HFFc6 (cell line): Measurements from ENCODE around the gene TMCO1. TPM values are rescaled to one million over a fixed set of nuclear protein-coding genes. Genes with fewer than 3 reads are reported as not detected.
"Not testable (repeated sequence)": the region's sequence is repeated elsewhere in the genome, so short reads cannot be mapped to it uniquely, and the experiment has no call there.

Source experiments
- DNase-seq: peaks from one replicate; pipeline ENCODE4 v3.0.0-alpha.2; 2018
- H3K27ac Mint-ChIP-seq: 2 replicates; pipeline ENCODE4 v1.8.0; 2020; ENCODE audit warnings: mild to moderate bottlenecking, mixed read lengths
- H3K27me3 Mint-ChIP-seq: 2 replicates; pipeline ENCODE4 v1.8.0; 2021; ENCODE audit warnings: mild to moderate bottlenecking, moderate library complexity, mixed read lengths; ENCODE audit not compliant: insufficient read depth
- H3K36me3 Mint-ChIP-seq: 2 replicates; pipeline ENCODE4 v1.8.0; 2021; ENCODE audit warnings: low read depth, mixed read lengths
- H3K4me1 Mint-ChIP-seq: 2 replicates; pipeline ENCODE4 v1.8.0; 2020; ENCODE audit warnings: low read depth, mixed read lengths
- H3K4me3 Mint-ChIP-seq: 2 replicates; pipeline ENCODE4 v1.8.0; 2020; ENCODE audit warnings: mild to moderate bottlenecking, moderate library complexity, mixed read lengths
- H3K9me3 Mint-ChIP-seq: 2 replicates; pipeline ENCODE4 v1.8.0; 2020; ENCODE audit warnings: mild to moderate bottlenecking, mixed read lengths
- total RNA-seq, 6 experiments: library from RNA; stranded (reverse); fragmentation: NEBNext Ultra II Directional; extraction: Animal tissue kit (Norgen Biotek cat#: 25700); gene quantifications; 2 replicates in 1 of 6; 3 replicates in 5 of 6; pipeline ENCODE4 v1.2.3, GENCODE V29; 2021
- TF ChIP-seq, protein P1 (sequence below): fragments of 200-600 bp; sonication (generic); IDR thresholded peaks from 2 replicates; pipeline ENCODE4 v1.5.0; 2021; ENCODE audit warnings: antibody characterized with exemption, mild to moderate bottlenecking

TMCO1 gene
- total RNA-seq, 6 experiments from 2014 or later: 134 to 165 (median 137) TPM

DNA sequence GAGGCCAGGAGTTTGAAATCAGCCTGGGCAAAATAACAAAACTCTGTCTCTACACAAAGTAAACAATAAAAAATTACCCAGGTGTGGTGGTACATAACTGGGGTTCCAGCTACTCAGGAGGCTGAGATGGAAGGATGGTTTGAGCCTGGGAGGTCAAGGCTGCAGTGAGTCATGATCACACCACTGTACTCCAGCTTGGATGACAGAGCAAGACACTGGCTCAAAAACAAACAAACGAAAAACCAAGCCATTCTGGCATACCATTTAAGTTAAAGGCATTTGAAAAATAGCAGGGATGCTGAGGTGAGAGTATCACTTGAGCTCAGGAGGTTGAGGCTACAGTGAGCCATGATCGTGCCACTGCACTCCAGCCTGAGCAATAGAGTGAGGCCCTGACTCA, 65.0 kb downstream of the TMCO1 start:
- no peak overlapping the region for H3K27ac Mint-ChIP-seq
- H3K4me1 Mint-ChIP-seq: peaks cover 4% of the 10 kb centered on the region
- no peaks in the 10 kb centered on the region for H3K36me3 Mint-ChIP-seq
- H3K4me3 Mint-ChIP-seq: no peak overlapping the region
- H3K9me3 Mint-ChIP-seq: no peaks in the 10 kb centered on the region
- DNase-seq: no peak
- TF ChIP-seq, protein P1, sequence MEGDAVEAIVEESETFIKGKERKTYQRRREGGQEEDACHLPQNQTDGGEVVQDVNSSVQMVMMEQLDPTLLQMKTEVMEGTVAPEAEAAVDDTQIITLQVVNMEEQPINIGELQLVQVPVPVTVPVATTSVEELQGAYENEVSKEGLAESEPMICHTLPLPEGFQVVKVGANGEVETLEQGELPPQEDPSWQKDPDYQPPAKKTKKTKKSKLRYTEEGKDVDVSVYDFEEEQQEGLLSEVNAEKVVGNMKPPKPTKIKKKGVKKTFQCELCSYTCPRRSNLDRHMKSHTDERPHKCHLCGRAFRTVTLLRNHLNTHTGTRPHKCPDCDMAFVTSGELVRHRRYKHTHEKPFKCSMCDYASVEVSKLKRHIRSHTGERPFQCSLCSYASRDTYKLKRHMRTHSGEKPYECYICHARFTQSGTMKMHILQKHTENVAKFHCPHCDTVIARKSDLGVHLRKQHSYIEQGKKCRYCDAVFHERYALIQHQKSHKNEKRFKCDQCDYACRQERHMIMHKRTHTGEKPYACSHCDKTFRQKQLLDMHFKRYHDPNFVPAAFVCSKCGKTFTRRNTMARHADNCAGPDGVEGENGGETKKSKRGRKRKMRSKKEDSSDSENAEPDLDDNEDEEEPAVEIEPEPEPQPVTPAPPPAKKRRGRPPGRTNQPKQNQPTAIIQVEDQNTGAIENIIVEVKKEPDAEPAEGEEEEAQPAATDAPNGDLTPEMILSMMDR: no peak
- H3K27me3 Mint-ChIP-seq: peaks cover 7% of the 10 kb centered on the region

DNA sequence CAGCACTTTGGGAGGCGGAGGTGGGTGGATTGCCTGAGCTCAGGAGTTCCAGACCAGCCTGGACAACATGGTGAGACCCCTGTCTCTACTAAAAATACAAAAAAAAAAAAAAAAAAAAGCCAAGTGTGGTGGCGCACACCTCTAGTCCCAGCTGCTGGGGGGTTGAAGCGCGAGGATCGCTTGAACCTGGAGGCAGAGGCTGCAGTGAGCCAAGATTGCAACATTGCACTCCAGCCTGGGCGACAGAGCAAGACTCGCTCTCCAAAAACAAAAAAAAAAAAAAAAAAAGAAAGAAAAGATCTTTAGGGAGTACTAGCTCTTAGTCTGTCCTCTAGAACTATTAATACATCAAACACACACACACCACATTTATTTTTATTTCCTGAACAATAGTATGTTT, 66.7 kb downstream of the TMCO1 start:
- H3K4me1 Mint-ChIP-seq, H3K27me3 Mint-ChIP-seq, H3K36me3 Mint-ChIP-seq, H3K9me3 Mint-ChIP-seq, H3K27ac Mint-ChIP-seq, H3K4me3 Mint-ChIP-seq, DNase-seq: not testable (repeated sequence)

DNA sequence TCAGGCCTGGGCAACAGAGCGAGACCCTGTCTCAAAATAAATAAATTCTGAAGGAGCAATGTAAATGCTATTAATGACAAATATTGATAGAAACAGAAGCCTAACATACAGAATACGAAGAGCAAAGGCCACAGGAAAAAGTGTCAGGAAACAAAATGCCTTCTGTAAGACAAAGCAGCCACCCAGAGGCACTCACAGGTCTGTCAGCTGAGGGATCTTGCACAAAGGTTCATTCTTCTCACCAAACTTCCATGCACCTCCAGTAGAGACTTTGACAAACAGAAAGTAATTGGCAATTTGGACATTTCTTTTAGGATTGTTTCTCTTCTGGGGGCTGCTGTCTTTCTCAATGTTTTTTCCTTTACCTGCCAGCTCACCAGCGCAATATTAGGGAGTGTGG, 69.1 kb downstream of the TMCO1 start:
- no peak for DNase-seq
- TF ChIP-seq, protein P1: no peak
- H3K27me3 Mint-ChIP-seq: no peaks in the 10 kb centered on the region; the same call in 1 of the 2 replicates
- H3K36me3 Mint-ChIP-seq: peaks cover 8% of the 10 kb centered on the region
- H3K27ac Mint-ChIP-seq: no peak overlapping the region
- peaks cover 24% of the 10 kb centered on the region for H3K4me1 Mint-ChIP-seq
- peaks cover 3% of the 10 kb centered on the region; the same call in 1 of the 2 replicates for H3K9me3 Mint-ChIP-seq
- H3K4me3 Mint-ChIP-seq: no peak overlapping the region

DNA sequence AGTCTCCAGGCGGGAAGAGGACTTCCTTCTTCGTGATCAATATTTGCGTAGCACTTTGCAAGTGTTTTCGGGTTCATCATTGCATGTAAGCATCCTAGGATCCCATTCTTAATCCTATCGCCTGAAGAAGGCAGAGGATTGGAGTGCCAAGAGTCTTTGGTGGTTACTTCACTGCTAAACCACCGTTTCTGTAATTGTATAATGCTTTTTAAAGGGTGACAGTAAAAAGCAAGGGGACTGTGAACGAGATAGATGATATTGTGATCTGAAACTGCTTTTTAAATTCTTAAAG, 70.0 kb downstream of the TMCO1 start:
- H3K36me3 Mint-ChIP-seq: peaks cover 8% of the 10 kb centered on the region
- peak overlapping the region; percentile 98 for H3K4me3 Mint-ChIP-seq
- no peaks in the 10 kb centered on the region; the same call in 1 of the 2 replicates for H3K27me3 Mint-ChIP-seq
- no peak for DNase-seq
- TF ChIP-seq, protein P1: no peak
- H3K4me1 Mint-ChIP-seq: peaks cover 24% of the 10 kb centered on the region
- H3K9me3 Mint-ChIP-seq: peaks cover 3% of the 10 kb centered on the region; the same call in 1 of the 2 replicates
- H3K27ac Mint-ChIP-seq: peak overlapping the region; percentile 96

DNA sequence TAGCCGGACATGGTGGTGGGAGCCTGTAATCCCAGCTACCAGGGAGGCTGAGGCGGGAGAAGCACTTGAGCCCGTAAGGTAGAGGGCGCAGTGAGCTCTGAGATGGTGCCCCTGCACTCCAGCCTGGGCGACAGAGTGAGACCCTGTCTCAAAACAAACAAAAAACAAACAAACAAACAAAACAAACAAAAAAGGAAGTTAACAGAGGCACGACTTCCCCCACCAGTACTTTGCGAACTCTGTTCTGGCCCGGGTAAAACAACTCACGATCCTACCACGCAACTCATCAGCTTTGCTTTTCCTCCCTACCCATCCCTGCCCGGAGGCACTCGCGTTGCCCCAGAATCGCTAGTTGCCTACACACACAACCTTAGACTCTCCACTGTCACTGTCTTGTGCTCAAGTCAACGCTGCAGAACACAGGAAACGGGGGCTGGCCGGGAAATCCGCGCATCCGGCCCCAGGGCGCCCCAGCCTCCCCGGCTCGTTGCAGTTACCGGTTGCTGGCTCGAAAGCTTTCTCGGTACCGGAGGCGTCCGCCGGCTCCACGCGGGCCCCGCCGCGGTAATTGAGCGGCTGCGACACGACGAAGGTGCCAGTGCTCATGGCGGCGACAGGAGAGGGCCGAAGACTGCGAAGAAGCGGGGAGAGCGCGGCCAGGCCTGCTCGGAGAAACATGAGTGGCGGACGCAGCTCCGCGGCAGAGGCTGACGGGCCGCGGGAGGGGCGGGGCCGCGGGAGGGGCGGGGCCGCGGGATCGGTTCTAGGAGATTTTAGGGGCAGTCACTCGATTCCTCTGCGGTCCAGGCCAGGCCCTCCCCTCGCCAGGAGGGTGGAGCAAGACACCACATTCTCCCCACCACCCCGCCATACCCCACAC, 70.5 kb downstream of the TMCO1 start, which contains the start of gene ALDH9A1:
Gene ALDH9A1 (minus strand): TSS at position 682 of the 880 bp plus-strand sequence. CDS start 4 bp downstream, at position 678.
- TF ChIP-seq, protein P1: peak; percentile 69
- Mint-ChIP-seq H3K9me3 (peaks cover 3% of the 10 kb centered on the region; the same call in 1 of the 2 replicates), H3K4me1 (peaks cover 24% of the 10 kb centered on the region), H3K27ac (peak within 1 kb of the TSS; percentile 96), H3K36me3 (peaks cover 8% of the 10 kb centered on the region), H3K27me3 (no peaks in the 10 kb centered on the region; the same call in 1 of the 2 replicates), H3K4me3 (peak within 1 kb of the TSS; percentile 98)
- DNase-seq: peak; percentile 82

DNA sequence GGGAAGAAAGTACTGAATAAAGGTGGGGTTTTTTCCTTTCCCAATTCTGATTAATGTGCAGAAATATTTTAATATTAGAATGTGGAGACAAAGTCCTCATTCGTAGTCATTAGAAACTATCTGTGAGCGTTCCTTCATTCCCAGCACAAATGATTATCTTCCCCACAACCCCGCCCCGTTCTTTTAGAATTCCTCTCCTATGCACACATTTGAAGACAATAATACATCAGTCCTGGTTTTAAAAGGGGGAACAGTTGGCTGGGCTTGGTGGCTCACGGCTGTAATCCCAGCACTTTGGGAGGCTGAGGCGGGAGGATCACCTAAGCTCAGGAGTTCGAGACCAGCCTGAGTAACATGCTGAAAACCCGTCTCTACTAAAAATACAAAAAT, 71.2 kb downstream of the TMCO1 start:
- TF ChIP-seq, protein P1: no peak
- peaks cover 8% of the 10 kb centered on the region for H3K36me3 Mint-ChIP-seq
- H3K27me3 Mint-ChIP-seq: no peaks in the 10 kb centered on the region; the same call in 1 of the 2 replicates
- peak overlapping the region; percentile 98 for H3K4me3 Mint-ChIP-seq
- H3K27ac Mint-ChIP-seq: peak overlapping the region; percentile 96
- peaks cover 24% of the 10 kb centered on the region for H3K4me1 Mint-ChIP-seq
- peaks cover 3% of the 10 kb centered on the region; the same call in 1 of the 2 replicates for H3K9me3 Mint-ChIP-seq
- DNase-seq: no peak
